Measurements from ENCODE around the gene CPPED1.
"Not testable (repeated sequence)": the region's sequence is repeated elsewhere in the genome, so short reads cannot be mapped to it uniquely, and the experiment has no call there.

Gene CPPED1

DNA sequence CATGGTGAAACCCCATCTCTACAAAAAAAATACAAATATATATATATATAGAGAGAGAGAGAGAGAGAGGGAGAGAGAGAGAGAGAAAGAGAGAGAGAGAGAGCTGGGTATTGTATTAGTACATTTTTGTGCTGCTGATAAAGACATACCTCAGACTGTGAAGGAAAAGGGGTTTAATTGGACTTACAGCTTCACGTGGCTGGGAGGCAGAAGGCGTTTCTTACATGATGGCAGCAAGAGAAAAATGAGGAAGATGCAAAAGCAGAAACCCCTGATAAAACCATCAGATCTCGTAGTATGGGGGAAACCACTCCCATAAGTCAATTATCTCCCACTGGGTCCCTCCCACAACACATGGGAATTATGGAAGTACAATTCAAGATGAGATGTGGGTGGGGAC lies 37.5 kb downstream of the CPPED1 start:
- DNase-seq, result not testable (repeated sequence)

DNA sequence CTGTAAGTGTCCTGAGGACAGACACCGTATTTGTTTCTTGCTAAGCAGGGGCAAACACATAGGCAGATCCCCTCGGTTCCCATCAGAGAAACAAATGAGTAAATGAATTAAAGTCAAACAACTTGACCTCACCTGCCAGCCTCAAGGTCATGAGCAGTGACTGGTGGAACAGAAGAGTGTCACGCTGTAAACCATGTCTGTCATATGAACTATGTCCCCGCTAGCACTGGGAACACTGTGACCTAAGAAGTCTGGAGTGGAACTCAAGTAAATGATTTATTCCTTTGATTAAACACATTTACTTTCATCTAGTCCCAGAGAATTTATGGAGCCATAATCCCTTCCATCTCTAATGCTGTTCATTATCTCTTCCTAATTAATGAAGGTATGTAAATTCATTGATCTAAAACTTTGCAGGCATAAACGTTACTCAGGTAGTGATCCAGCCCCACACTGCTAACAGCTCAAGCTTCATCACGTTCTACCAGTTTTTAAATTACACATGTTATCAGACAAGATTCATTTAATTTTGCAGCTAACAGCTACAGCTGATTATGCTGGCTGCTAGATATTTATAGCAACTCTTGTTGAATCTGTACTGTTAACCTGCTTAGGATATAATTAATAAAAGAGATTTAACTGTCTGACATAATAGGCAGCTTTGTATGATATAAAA lies 38.7 kb downstream of the CPPED1 start:
- no peak for DNase-seq

DNA sequence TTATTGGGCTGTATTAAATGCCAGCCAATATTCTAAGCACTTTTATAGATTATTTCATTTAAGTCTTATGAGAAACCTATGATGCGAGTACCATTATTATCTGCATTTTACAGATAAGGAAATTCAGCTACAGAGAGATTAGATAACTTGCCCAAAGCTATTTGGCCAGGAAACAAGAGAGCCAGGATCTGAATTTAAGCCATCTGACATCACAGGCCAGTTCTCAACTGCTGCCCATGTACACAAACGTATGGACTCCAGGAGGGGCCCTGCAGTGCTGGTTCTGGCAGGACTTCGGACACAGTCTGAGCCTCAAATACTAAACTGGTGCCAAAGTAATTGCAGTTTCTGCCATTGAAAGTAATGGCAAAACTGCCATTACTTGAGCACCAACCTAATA lies 40.2 kb downstream of the CPPED1 start:
- no peak for DNase-seq

DNA sequence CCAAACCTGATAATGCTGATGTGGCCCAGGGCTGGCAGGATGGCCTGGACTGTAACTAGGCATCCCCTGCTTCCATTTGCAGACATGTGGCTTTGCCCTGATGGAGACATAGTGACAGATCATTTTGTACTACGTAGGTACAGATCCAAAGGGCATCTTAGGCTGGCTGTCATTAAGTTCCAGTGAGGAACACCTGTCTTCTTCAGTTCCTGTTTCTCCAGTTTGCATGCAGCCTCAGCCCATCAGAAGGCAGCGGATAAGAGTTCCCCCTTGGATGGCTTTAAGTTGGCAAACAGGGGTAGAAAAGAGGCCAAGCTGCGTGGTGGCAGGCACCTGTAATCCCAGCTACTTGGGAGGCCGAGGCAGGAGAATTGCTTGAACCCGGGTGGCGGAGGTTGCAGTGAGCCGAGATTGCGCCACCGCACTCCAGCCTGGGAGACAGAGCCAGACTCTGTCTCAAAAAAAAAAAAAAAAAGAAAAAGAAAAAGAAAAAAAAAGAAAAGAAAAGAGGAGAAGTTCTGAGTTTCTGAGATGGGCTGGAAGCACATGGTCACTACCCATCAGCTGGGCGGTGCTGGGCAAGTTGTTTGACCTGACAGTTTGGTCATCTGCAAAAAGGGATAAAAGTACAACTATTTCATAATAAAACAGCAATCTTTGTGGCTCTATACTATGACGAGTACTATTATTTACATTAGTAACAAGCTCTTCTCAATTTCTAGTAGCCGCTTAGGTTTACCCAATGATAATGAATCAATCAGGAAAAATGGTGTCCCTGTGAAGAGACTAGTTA lies 42.7 kb downstream of the CPPED1 start:
- no peak for DNase-seq

DNA sequence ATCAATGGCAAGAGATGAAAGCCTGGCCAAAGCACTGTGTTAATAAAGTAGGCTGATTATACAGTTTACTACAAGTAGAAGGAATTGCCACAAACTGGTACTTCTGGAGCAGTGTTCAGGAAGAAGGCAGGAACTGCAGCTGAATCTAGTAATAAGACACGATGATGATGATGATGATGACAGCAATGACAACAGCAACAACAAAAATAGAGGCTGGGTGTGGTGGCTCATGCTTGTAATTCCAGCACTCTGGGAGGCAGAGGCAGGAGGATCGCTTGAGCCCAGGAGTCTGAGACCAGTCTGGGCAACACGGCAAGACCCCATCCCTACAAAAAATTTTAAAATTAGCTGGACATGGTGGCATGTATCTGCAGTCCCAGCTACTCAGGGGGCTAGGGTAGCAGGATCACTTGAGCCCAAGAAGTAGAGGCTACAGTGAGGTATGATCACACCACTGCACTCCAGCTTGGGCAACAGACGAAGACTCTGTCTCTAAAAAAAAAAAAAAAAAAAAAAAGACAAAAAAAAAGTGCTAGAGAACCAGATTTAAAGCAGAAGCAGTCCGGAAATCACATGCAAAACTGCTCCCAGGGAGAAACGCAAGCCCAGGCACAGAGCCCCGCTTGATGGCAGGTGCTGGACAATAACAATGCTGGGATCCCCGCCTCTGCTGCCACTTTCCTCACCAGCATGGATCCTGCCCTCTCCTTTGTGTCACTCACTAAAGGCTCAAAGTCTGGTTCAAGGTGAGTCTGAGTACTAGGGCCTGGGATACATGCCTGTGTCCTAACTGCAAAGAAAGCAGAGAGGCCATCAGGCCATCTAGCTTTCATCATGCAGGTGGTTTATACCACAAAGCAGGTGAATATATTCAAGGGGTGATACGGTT lies 44.8 kb downstream of the CPPED1 start:
- no peak for DNase-seq

DNA sequence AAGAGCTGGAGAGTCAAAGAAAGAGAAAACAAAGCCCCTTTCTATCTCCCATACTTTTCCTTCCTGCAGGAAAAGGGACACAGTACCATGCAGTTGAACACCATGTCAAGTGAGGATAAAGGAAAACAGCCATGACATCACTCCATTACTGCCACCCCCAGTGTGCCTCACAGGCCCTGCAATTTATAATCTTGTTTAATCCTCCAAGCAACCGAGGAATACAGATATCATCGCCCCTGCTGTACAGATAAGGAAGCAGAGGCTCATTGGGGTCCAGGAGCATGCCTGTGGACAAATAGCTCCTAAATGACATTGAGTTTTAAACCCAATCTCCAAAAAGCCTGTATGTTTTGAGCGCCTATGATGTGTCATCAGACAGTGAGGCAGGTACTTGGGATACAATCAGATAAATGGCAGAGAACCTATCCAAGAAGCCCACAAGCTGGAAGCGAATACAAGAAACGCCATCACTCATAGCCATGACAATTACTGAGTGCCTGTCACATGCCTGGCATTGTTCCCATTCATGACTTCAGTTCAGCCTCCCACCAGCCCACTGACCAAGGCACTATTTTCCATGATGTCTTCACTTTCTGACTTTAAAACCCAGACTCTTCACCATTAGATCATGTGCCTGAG lies 45.5 kb downstream of the CPPED1 start:
- no peak for DNase-seq

DNA sequence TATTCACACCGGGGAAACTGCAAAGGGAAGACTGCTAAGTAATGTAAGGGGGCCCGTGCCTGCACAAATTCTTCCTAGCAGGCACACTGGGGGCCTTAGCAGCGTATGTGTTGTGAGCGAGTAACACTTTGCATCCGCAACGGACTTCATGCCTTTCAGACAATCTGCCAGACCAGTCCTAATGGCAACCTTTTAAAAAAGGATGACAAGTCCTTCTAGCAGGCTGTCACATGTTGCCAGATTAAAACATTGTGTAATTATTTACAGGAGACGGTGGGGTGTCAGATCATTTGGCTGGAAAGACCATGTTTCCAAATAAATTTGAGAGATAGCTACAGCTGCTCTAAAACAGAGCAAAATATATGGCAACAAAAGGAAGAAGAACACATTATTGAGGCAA lies 46.1 kb downstream of the CPPED1 start:
- no peak for DNase-seq

DNA sequence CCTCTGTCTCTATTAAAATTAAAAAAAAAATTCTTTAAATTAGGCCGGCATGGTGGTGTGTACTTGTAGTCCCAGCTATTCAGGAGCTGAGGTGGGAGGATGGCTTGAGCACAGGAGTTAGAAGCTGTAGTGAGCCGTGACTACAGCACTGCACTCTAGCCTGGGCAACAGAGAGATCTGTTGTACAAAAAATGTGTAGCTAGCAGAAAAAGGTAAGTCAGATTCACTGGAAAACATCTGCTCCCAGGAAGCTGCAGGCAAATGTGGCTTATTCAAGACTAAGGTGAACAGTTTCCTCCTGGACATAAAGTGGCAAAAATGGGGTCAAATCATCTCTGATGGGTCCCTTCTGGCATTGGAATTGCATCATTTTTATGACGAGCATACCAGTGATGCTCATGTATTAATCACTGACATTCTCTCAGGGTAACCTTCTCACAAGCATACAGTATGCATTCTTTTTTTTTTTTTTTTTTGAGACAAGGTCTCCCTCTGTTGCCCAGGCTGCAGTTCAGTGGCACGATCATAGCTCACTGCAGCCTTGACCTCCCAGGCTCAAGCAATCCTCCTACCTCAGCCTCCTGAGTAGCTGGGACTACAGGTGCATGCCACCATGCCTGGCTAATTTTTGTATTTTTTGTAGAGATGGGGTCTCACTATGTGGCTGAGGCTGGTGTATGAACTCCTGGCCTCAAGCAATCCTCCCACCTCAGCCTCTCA lies 48.7 kb downstream of the CPPED1 start:
- no peak for DNase-seq

DNA sequence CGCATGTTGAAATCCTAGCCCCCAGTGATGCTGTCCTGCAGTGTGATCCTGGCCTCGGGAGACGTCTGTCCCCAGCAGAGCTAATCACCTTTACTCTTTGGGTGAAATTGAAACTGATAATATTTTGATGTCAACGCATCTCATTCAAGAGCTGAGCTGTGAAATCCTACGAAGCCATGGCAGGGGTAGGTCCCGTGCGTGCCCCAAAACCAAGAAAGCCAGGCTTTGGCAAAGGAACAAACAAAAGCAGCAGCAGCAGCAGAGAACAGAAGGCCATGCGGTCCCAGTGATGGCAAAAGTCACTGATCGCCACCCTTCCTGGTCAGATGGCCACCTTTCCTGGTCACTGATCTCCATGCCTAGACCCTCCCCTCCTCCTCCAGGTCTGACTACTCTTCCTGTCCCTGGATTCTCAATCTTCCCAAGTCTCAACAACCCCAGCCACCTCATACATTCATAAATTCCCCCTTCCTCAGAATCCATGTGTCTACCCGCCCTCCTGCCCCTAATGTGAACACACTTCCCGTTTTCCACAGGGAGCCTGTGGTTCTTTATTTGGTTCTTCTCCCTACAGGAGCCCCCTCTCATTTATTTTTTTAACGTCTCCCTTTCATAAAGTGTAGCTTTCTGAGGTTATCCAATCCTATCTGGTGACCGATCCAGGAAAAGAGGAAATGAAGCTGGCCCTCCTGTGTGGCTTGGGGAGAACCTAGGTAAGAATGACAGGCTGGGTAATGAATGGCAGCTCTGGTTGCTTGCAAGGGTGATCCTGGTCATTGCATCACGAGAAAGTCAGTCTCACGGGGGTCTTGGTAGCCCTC lies 50.3 kb downstream of the CPPED1 start:
- no peak for DNase-seq

DNA sequence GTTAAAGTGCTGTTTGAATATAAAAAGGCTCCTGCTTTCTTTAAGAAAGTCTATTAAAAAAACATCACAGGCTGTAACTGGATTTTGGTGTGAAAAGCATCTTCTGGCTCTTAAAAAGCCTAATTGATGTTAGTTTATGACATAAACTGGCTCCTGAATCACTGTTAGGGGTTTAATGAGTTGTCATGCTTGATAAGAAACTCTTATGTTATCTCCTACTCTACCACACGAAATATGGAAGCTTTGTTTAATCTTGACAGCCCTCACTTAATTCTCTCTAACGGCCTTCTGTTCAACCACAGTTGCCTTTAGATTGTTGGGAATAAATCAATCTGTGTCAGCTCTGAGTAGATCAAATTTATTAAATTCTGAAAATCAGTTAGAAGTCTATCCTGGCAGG lies 51.5 kb downstream of the CPPED1 start:
- no peak for DNase-seq

DNA sequence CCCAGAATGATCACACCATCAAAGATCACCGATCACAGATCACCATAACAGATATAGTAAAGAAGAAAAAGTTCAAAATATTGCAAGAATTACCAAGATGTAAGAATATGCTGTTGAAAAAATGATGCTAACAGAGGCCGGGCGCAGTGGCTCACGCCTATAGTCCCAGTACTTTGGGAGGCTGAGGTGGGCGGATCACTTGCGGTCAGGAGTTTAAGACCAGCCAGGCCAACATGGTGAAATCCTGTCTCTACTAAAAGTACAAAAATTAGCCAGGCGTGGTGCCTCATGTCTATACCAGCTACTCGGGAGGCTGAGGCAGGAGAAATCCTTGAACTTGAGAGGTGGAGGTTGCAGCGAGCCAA lies 53.2 kb downstream of the CPPED1 start:
- peak; percentile 5 for DNase-seq

DNA sequence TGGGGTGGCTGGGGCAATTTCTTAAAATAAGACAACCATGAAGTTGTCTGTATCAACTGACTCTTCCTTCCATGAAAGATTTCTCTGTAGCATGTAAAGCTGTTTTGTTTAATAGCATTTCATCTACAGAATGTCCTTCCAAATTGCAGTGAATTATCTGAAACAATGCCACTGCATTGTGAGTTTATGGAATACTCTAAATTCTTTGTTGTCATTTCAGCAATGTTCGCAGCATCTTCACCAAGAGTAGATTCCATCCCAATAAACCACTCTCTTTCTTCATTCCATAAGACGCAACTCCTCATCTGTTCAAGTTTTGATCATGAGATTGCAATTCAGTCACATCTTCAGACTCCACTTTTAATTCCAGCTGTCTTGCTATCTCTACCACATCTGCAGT lies 54.6 kb downstream of the CPPED1 start:
- no peak for DNase-seq

DNA sequence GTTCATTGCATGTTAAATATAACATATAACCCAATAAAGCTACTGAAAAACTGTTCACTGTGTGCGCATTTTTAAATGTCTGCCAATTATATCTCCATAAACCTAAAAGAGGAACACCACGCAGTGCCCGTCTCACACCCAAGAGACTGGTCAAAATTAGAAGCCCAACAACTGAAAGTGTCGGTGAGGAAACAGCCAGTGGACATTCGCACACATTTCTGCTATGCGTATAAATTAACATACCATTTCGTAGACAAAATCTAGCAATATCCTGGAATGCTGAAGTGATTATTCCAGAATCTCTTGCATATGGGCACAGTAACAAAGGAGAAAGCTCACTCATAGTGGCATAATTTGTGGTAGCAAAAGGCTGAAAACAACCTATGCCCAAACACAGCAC lies 55.9 kb downstream of the CPPED1 start:
- DNase-seq, result no peak

DNA sequence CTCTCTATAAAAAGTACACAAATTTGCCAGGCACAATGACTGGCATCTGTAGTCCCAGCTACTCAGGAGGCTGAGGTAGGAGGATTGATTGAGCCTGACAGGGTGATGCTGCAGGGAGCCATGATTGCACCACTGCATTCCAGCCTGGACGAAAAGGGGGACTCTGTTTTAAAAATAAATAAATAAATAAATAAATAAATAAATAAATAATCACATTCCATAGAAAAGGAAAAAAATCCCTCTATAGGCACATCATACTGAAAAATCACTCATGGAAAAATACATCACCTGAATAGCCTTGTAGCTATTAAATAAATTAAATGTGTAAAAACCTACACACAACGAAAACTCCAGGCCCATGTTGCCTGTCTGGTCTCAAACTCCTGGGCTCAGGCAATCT lies 56.4 kb downstream of the CPPED1 start:
- no peak for DNase-seq

DNA sequence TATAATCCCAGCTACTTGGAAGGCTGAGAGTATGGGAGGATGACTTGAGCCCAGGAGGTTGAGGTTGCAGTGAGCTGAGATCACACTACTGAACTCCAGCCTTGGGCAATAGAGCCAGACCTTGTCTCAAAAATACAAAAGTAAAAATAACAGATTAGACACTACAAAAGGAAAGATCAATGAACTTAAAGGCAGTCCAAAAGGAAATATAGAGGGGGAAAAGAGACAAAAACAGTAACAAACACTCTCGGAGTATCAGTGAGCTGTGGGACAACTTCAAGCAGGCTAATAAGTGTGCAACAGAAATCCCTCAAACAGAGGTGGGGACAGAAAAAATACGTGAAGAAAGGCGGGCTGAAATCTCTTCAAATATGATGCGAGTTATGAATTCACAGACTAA lies 58.8 kb downstream of the CPPED1 start:
- no peak for DNase-seq

DNA sequence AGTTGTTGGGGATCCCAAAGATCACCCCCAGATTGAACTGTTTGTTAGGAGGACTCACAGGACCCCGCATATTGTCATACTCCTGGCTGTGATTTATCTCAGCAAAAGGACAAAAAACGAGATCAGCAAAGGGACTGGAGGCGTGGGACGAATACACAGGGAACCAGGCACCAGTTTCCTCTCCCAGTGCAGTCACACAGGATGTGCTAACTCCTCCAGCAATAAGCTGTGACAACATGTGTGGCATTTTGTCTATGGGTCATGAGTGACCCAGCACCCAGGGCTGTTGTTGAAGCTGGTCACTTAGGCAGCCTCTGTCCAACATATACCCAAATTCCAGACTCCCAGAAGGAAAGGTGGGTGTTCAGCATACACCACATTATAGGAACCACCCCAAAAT lies 60.9 kb downstream of the CPPED1 start:
- DNase-seq, result no peak

DNA sequence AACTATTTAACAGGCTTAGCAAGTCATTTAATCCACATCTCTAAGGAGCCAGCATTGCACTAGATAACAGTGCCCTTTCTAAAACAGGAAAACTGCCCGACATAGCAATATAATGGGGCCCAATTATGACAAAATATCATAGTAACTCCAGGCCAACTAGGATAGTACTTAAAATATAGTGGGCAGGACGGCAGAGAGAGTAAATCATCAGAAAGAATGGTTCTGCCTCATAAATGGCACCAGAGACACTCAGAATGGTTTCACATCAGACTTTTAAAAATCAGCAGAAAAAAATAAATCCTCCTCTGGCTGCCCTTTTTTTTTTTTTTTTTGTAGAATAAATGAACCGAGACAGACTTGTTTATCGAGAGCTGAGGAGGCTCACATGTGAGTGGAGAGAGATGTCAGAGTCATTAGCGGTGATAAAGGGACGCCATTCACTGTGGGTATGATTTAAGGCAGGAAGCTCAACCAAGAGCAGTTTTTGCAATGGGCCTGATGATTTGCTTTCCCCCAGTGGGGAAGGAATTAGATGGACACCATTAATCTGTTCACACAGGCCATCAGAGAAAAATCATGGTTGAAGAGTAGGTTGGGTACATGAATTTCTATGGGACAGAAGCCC lies 62.6 kb downstream of the CPPED1 start:
- DNase-seq, result no peak

DNA sequence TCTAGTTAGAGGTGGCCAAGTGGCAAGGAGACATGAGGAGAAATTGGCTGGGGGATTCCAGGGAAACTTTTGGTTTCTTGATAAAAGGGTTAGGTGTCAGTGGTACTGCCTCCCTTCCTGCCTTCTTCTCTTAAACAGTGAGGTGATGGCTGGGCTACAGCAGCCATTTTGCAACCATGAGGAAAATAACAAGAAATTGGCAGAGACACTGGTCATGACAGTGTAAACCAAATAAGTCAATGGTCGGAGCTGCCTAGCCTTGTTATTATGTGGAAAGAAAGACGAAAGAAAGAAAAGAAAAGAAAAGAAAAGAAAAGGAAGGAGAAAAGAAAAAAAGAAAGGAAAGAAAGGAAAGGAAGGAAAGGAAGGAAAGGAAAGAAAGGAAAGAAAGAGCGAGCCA lies 63.9 kb downstream of the CPPED1 start:
- DNase-seq, result no peak

DNA sequence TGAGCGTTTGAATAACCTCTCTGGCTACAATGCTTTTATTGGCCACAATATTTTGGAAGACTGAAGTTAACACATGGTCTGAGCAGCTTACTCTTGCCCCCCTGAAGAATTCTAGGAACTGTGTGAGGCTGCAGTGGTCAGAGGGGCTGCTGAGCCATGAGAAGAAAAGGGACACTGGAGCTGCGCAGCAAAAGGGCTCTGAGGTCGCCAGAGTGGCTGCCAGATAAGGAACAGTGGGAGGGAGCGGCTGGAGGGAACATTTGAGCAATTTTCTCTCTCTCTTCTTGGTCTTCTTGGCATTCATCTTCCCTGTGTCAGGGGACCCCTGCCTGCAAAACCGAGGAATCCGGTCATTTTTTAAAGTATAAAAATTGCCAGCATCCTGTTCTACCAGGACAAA lies 66.1 kb downstream of the CPPED1 start:
- DNase-seq, result no peak

DNA sequence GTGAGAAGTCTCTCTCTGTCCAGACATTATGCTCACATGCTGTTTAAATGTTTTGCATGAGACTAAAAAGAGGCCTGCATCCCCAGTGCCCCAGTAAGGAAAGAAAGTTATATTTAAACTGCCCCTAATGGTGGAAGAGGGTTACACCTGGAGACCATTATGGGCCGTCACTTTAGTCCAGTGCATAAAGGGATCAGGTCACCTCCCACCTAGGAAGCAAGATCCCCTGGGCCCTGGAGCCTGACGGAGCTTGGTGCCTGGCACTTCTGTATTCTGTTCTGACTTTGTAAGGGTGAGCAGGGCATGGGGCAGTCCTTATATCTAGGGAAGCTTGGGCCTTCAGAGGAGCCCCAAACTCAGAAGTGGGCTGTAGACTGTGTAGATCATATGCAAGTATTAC lies 67.9 kb downstream of the CPPED1 start:
- no peak for DNase-seq

DNA sequence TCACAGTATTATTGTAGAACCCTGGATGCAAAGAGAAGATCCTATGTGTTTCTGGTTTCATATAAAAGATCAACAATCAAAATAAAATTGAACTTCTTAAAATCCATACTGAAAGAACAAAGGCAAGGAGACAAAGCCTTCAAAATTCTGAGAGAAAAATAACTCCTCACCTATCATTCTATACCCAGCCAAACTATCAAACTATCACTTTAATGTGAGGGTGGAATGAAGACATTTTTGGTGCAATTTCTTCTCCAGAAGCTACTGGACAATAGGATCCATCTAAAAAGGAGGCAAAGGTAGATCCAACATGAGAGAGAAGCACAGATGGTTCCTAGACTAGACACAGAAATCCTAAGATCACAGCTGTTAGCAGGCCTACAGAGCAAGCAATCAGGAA lies 71.1 kb downstream of the CPPED1 start:
- DNase-seq, result no peak

Data from stimulated activated CD4-positive, alpha-beta T cell treated with anti-CD3 and anti-CD28 coated beads, Interleukin-1b, Interleukin-23, amount 100 ng/mL, for 48 hours (primary cell).